ENCODE results near the gene RBMS3. TPM values are rescaled to one million over a fixed set of nuclear protein-coding genes. Genes with fewer than 3 reads are reported as not detected.

Gene RBMS3
- total and polyA plus RNA-seq, 2 experiments from 2014 or later: 3.2 to 7.4 TPM

DNA sequence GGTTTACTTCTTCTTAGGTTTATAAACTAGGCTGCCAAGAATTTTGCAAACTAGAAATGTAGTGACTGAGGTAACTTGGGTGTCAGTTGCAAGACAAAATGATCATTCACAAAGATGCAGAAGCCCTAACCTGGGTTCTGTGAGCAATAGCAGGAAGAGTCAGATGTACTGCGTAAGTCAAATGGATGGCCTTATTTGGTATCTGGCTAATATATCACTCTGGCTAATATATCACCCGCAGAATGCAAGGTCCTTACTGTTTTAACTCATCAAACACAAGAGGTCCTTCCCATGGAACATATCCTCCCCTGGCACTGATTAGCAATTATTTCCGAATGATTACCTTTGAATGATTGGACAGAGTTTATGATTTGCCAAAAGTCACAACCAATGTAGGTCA, 37.4 kb downstream of the RBMS3 start (continued):
- TF ChIP-seq, protein P1, sequence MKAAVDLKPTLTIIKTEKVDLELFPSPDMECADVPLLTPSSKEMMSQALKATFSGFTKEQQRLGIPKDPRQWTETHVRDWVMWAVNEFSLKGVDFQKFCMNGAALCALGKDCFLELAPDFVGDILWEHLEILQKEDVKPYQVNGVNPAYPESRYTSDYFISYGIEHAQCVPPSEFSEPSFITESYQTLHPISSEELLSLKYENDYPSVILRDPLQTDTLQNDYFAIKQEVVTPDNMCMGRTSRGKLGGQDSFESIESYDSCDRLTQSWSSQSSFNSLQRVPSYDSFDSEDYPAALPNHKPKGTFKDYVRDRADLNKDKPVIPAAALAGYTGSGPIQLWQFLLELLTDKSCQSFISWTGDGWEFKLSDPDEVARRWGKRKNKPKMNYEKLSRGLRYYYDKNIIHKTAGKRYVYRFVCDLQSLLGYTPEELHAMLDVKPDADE (IDR thresholded peaks at IDR 0.05): no peak
- TF ChIP-seq STAT1 (IDR thresholded peaks at IDR 0.05; ENCODE audit: unreplicated experiment): no peak
- no peak for TF ChIP-seq EZH2 (IDR thresholded peaks at IDR 0.05; ENCODE audit: low read depth, unreplicated experiment)
- no peak for TF ChIP-seq JUNB (IDR thresholded peaks at IDR 0.05; ENCODE audit: unreplicated experiment)
- TF ChIP-seq POLR2AphosphoS5 (IDR thresholded peaks at IDR 0.05; ENCODE audit: low read depth): no peak
- TF ChIP-seq CREB1 (CRISPR knock-in tag; IDR thresholded peaks at IDR 0.05; ENCODE audit: low read depth): no peak
- no peak for TF ChIP-seq EZH2phosphoT487 (IDR thresholded peaks at IDR 0.05; ENCODE audit: unreplicated experiment)
- TF ChIP-seq NANOG (IDR thresholded peaks at IDR 0.05; ENCODE audit: borderline replicate concordance): no peak
- no peak for TF ChIP-seq ZNF114 (CRISPR knock-in tag; IDR thresholded peaks at IDR 0.05)
- TF ChIP-seq, protein P2, sequence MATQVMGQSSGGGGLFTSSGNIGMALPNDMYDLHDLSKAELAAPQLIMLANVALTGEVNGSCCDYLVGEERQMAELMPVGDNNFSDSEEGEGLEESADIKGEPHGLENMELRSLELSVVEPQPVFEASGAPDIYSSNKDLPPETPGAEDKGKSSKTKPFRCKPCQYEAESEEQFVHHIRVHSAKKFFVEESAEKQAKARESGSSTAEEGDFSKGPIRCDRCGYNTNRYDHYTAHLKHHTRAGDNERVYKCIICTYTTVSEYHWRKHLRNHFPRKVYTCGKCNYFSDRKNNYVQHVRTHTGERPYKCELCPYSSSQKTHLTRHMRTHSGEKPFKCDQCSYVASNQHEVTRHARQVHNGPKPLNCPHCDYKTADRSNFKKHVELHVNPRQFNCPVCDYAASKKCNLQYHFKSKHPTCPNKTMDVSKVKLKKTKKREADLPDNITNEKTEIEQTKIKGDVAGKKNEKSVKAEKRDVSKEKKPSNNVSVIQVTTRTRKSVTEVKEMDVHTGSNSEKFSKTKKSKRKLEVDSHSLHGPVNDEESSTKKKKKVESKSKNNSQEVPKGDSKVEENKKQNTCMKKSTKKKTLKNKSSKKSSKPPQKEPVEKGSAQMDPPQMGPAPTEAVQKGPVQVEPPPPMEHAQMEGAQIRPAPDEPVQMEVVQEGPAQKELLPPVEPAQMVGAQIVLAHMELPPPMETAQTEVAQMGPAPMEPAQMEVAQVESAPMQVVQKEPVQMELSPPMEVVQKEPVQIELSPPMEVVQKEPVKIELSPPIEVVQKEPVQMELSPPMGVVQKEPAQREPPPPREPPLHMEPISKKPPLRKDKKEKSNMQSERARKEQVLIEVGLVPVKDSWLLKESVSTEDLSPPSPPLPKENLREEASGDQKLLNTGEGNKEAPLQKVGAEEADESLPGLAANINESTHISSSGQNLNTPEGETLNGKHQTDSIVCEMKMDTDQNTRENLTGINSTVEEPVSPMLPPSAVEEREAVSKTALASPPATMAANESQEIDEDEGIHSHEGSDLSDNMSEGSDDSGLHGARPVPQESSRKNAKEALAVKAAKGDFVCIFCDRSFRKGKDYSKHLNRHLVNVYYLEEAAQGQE (IDR thresholded peaks at IDR 0.05; ENCODE audit: unreplicated experiment): no peak
- TF ChIP-seq ZNF331 (CRISPR knock-in tag; IDR thresholded peaks at IDR 0.05; ENCODE audit: low read depth): no peak

DNA sequence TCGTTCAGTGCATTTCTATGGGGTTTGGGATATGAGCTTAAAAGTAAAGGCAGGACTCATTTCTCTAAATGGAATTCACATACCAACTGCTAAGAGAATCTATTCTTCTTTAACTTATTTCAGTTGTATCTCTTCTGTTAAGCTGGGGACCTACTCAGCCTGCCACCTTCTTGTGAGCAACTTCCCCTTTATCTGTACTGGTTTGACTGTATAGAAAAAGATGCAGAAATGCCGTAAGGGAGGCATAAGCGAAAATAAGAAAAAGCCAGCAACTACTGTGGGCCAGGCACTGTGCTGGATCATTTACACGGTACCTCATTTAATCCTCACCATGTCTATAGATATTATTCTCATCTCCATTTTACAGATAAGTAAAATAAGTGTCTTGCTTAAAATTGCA, 38.4 kb downstream of the RBMS3 start:
- Histone ChIP-seq H3K9me2 (ENCODE audit: insufficient read depth) (no peaks in the 10 kb centered on the region), H3F3A (replicated peaks; ENCODE audit: low read depth) (no peaks in the 10 kb centered on the region), H3K36me3 (ENCODE audit: insufficient read depth) (no peaks in the 10 kb centered on the region), H3K4me1 (ENCODE audit: insufficient read depth) (peaks cover 4% of the 10 kb centered on the region; the same call in 1 of the 2 replicates), H3K79me2 (replicated peaks; ENCODE audit: insufficient read depth) (no peaks in the 10 kb centered on the region), H3K27ac (ENCODE audit: low read depth) (no peak overlapping the region), H3K4me2 (no peak overlapping the region), H3K4me3 (no peak overlapping the region), H4K20me1 (replicated peaks; ENCODE audit: insufficient read depth) (no peaks in the 10 kb centered on the region), H3K27me3 (ENCODE audit: insufficient read depth) (no peaks in the 10 kb centered on the region), H2AFZ (no peak overlapping the region)
- TF ChIP-seq, protein P3, sequence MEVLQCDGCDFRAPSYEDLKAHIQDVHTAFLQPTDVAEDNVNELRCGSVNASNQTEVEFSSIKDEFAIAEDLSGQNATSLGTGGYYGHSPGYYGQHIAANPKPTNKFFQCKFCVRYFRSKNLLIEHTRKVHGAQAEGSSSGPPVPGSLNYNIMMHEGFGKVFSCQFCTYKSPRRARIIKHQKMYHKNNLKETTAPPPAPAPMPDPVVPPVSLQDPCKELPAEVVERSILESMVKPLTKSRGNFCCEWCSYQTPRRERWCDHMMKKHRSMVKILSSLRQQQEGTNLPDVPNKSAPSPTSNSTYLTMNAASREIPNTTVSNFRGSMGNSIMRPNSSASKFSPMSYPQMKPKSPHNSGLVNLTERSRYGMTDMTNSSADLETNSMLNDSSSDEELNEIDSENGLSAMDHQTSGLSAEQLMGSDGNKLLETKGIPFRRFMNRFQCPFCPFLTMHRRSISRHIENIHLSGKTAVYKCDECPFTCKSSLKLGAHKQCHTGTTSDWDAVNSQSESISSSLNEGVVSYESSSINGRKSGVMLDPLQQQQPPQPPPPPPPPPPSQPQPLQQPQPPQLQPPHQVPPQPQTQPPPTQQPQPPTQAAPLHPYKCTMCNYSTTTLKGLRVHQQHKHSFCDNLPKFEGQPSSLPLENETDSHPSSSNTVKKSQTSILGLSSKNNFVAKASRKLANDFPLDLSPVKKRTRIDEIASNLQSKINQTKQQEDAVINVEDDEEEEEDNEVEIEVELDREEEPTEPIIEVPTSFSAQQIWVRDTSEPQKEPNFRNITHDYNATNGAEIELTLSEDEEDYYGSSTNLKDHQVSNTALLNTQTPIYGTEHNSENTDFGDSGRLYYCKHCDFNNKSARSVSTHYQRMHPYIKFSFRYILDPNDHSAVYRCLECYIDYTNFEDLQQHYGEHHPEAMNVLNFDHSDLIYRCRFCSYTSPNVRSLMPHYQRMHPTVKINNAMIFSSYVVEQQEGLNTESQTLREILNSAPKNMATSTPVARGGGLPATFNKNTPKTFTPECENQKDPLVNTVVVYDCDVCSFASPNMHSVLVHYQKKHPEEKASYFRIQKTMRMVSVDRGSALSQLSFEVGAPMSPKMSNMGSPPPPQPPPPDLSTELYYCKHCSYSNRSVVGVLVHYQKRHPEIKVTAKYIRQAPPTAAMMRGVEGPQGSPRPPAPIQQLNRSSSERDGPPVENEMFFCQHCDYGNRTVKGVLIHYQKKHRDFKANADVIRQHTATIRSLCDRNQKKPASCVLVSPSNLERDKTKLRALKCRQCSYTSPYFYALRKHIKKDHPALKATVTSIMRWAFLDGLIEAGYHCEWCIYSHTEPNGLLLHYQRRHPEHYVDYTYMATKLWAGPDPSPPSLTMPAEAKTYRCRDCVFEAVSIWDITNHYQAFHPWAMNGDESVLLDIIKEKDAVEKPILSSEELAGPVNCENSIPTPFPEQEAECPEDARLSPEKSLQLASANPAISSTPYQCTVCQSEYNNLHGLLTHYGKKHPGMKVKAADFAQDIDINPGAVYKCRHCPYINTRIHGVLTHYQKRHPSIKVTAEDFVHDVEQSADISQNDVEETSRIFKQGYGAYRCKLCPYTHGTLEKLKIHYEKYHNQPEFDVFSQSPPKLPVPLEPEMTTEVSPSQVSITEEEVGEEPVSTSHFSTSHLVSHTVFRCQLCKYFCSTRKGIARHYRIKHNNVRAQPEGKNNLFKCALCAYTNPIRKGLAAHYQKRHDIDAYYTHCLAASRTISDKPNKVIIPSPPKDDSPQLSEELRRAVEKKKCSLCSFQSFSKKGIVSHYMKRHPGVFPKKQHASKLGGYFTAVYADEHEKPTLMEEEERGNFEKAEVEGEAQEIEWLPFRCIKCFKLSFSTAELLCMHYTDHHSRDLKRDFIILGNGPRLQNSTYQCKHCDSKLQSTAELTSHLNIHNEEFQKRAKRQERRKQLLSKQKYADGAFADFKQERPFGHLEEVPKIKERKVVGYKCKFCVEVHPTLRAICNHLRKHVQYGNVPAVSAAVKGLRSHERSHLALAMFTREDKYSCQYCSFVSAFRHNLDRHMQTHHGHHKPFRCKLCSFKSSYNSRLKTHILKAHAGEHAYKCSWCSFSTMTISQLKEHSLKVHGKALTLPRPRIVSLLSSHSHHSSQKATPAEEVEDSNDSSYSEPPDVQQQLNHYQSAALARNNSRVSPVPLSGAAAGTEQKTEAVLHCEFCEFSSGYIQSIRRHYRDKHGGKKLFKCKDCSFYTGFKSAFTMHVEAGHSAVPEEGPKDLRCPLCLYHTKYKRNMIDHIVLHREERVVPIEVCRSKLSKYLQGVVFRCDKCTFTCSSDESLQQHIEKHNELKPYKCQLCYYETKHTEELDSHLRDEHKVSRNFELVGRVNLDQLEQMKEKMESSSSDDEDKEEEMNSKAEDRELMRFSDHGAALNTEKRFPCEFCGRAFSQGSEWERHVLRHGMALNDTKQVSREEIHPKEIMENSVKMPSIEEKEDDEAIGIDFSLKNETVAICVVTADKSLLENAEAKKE (CRISPR knock-in tag; IDR thresholded peaks at IDR 0.05): no peak
- TF ChIP-seq, protein P2 (IDR thresholded peaks at IDR 0.05; ENCODE audit: unreplicated experiment): no peak
- TF ChIP-seq ZNF114 (CRISPR knock-in tag; IDR thresholded peaks at IDR 0.05): no peak
- ATAC-seq: no peak
- Mint-ChIP-seq H3K36me3 (ENCODE audit: low read depth) (no peaks in the 10 kb centered on the region), H3K4me1 (peaks cover 2% of the 10 kb centered on the region; the same call in 2 of the 3 replicates), H3K27me3 (ENCODE audit: insufficient read depth, low read depth, poor library complexity) (no peaks in the 10 kb centered on the region), H3K4me3 (no peak overlapping the region), H3K9me3 (no peaks in the 10 kb centered on the region), H3K27ac (no peak overlapping the region)
- DNase-seq (ENCODE audit: low spot score): no peak
